GM13976 (cell line): ENCODE results near the gene VIPR2.

Source experiments
- DNase-seq: peaks from one replicate; pipeline ENCODE4 v3.0.0; 2012; ENCODE audit warnings: low spot score
- CTCF ChIP-seq: IDR thresholded peaks from 2 replicates; pipeline ENCODE4 v1.5.1; 2012; ENCODE audit warnings: borderline replicate concordance, mild to moderate bottlenecking; ENCODE audit not compliant: insufficient read depth; ENCODE audit errors: extremely low read depth, missing control alignments, control extremely low read depth
- in situ Hi-C: fragments of 300-500 bp; cut with MboI; formaldehyde crosslinking; loops from one replicate; pipeline ENCODE4 v1.12.0; 2022; ENCODE audit warnings: low sequenced_read_pairs, mixed read lengths, inconsistent platforms; ENCODE audit not compliant: unreplicated experiment

Gene VIPR2

GRCh38 chr7:159040146-159040545 lies 104.5 kb downstream of the VIPR2 start:
- in situ Hi-C loops = no loop called here
- no peak for TF ChIP-seq CTCF
- no peak for DNase-seq

- in situ Hi-C loops = no loop called here
- no peak for TF ChIP-seq CTCF
- no peak for DNase-seq
These were observed 105.0 kb downstream of the VIPR2 start for GRCh38 chr7:159039716-159040115.

- no peak for DNase-seq
- in situ Hi-C loops = no loop called here
- TF ChIP-seq CTCF = no peak
These were observed 106.6 kb downstream of the VIPR2 start for GRCh38 chr7:159038066-159038465.

- in situ Hi-C loops = no loop called here
- DNase-seq = no peak
- no peak for TF ChIP-seq CTCF
These were observed 107.6 kb downstream of the VIPR2 start for GRCh38 chr7:159036916-159037605.

GRCh38 chr7:159035571-159036073 lies 109.0 kb downstream of the VIPR2 start:
- no peak for DNase-seq
- in situ Hi-C loops = no loop called here
- no peak for TF ChIP-seq CTCF

- TF ChIP-seq CTCF = no peak
- in situ Hi-C loops = no loop called here
These were observed 109.7 kb downstream of the VIPR2 start for GRCh38 chr7:159034988-159035387.

More at GRCh38 chr7:159034988-159035387, 109.7 kb downstream of the VIPR2 start:
- no peak for DNase-seq
